Colonic mucosa (tissue), 4 donors: ENCODE measurements around the gene PDZD8. TPM values are rescaled to one million over a fixed set of nuclear protein-coding genes. Genes with fewer than 3 reads are reported as not detected.

ENCODE experiments used
- DNase-seq: peaks from one replicate; pipeline ENCODE4 v3.0.0-alpha.2; 2020
- H3K27ac ChIP-seq: fragments of 200-600 bp; one replicate; pipeline ENCODE4 v1.8.0; 2021
- H3K27me3 ChIP-seq: fragments of 200-600 bp; one replicate; pipeline ENCODE4 v1.8.0; 2021
- H3K36me3 ChIP-seq: fragments of 200-600 bp; one replicate; pipeline ENCODE4 v1.8.0; 2021
- H3K4me1 ChIP-seq: fragments of 200-600 bp; one replicate; pipeline ENCODE4 v1.8.0; 2021; ENCODE audit warnings: mild to moderate bottlenecking
- H3K4me3 ChIP-seq: fragments of 200-600 bp; one replicate; pipeline ENCODE4 v1.8.0; 2021
- H3K9ac ChIP-seq, 2 donors: one replicate each; pipeline ENCODE4 v1.7.0; 2013; ENCODE audit warnings: control low read depth in 2 of 2, low read depth in 2 of 2, low read length in 2 of 2
- H3K9me3 ChIP-seq: fragments of 200-600 bp; one replicate; pipeline ENCODE4 v1.8.0; 2021
- CTCF ChIP-seq: fragments of 200-600 bp; IDR thresholded peaks from one replicate; pipeline ENCODE4 v1.8.0; 2022; ENCODE audit warnings: antibody characterized with exemption, mild to moderate bottlenecking
- intact Hi-C: fragments of 100-400 bp; cut with DNase I; formaldehyde crosslinking; loops from one replicate; pipeline ENCODE4 v1.14.1; 2022
- total RNA-seq, 2 donors: library from RNA; stranded (reverse); fragmentation: NEBNext Ultra II Directional in 1 of 2; extraction: Animal tissue kit (Norgen Biotek cat#: 25700) in 1 of 2; gene quantifications; one replicate each; pipeline ENCODE4 v1.2.1, GENCODE V29; 2021
- donor health status: healthy.
- donor health status: DM: no; HTN: no; CAD: no.
- donor health status: DM: no; HTN: no; CAD: no.

Gene PDZD8
- total RNA-seq, 2 donors from 2014 or later: 68.5 to 82.0 TPM

- no peak for DNase-seq
- H3K27me3 ChIP-seq: no peaks in the 10 kb centered on the region
These were observed 7.5 kb downstream of the PDZD8 start for GRCh38 chr10:117367718-117368117.

GRCh38 chr10:117366741-117367140 is 8.5 kb downstream of the PDZD8 start:
- Histone ChIP-seq H3K4me1 (no peaks in the 10 kb centered on the region), H3K27ac (peak overlapping the region; percentile 56), H3K9me3 (no peaks in the 10 kb centered on the region), H3K27me3 (no peaks in the 10 kb centered on the region), H3K9ac (peak overlapping the region in 1 of 2 donors; percentile 72), H3K4me3 (no peak overlapping the region), H3K36me3 (no peaks in the 10 kb centered on the region)
- DNase-seq: no peak
- intact Hi-C loops: no loop called here
- no peak for TF ChIP-seq CTCF

More at GRCh38 chr10:117367718-117368117, 7.5 kb downstream of the PDZD8 start:
- TF ChIP-seq CTCF: no peak
- H3K27ac ChIP-seq: peak overlapping the region; percentile 56
- no peak overlapping the region for H3K4me3 ChIP-seq
- no peaks in the 10 kb centered on the region for H3K9me3 ChIP-seq
- no peaks in the 10 kb centered on the region for H3K36me3 ChIP-seq
- no peaks in the 10 kb centered on the region for H3K4me1 ChIP-seq
- peak overlapping the region in 1 of 2 donors; percentile 30 for H3K9ac ChIP-seq
- intact Hi-C loops: no loop called here

- Histone ChIP-seq H3K4me1 (no peaks in the 10 kb centered on the region), H3K4me3 (no peak overlapping the region), H3K27ac (peak overlapping the region; percentile 51), H3K9ac (peak overlapping the region in 1 of 2 donors; percentile 72), H3K36me3 (no peaks in the 10 kb centered on the region), H3K9me3 (no peaks in the 10 kb centered on the region), H3K27me3 (no peaks in the 10 kb centered on the region)
- DNase-seq: no peak
- no peak for TF ChIP-seq CTCF
- intact Hi-C loops: no loop called here
These were observed 9.6 kb downstream of the PDZD8 start for GRCh38 chr10:117365612-117366011.

GRCh38 chr10:117364110-117364960 is 10.9 kb downstream of the PDZD8 start:
- DNase-seq: no peak
- H3K27ac ChIP-seq: peak overlapping the region; percentile 51
- TF ChIP-seq CTCF: no peak
- intact Hi-C loops: no loop called here
- H3K9me3 ChIP-seq: no peaks in the 10 kb centered on the region
- H3K9ac ChIP-seq: peak overlapping the region in 1 of 2 donors; percentile 43
- H3K36me3 ChIP-seq: no peaks in the 10 kb centered on the region
- H3K4me3 ChIP-seq: no peak overlapping the region
- no peaks in the 10 kb centered on the region for H3K27me3 ChIP-seq
- no peaks in the 10 kb centered on the region for H3K4me1 ChIP-seq

- intact Hi-C loops: no loop called here
- H3K27ac ChIP-seq: peak overlapping the region; percentile 47
- H3K9me3 ChIP-seq: no peaks in the 10 kb centered on the region
- no peaks in the 10 kb centered on the region for H3K36me3 ChIP-seq
- no peak overlapping the region for H3K9ac ChIP-seq
- H3K4me1 ChIP-seq: no peaks in the 10 kb centered on the region
- no peak overlapping the region for H3K4me3 ChIP-seq
- no peaks in the 10 kb centered on the region for H3K27me3 ChIP-seq
- no peak for TF ChIP-seq CTCF
- no peak for DNase-seq
These were observed 12.2 kb downstream of the PDZD8 start for GRCh38 chr10:117363028-117363427.
